Measurements from ENCODE around the gene BLOC1S5. TPM values are rescaled to one million over a fixed set of nuclear protein-coding genes. Genes with fewer than 3 reads are reported as not detected.
A peak's percentile ranks its signal among the peaks of the same experiment; 100 is the strongest.

Gene BLOC1S5
- total and polyA plus RNA-seq, 2 of the 13 experiments (the other 11 are each of a cell fraction or from before 2014, with no cell fraction given), result 10.5 to 41.5 TPM

GRCh38 chr6:7975764-7976146 lies 88.4 kb downstream of the BLOC1S5 start (continued):
- TF ChIP-seq ARID5B (CRISPR knock-in tag; IDR thresholded peaks at IDR 0.05) (peak; percentile 11; the same call in 1 of the 2 replicates), ZMYM3 (CRISPR knock-in tag; IDR thresholded peaks at IDR 0.05) (peak; percentile 26; the same call in 1 of the 2 replicates), ZNF260 (CRISPR knock-in tag; IDR thresholded peaks at IDR 0.05; ENCODE audit: borderline replicate concordance, low read depth) (no peak), SP140L (CRISPR knock-in tag; IDR thresholded peaks at IDR 0.05; ENCODE audit: borderline replicate concordance) (no peak), ZNF460 (CRISPR knock-in tag; IDR thresholded peaks at IDR 0.05; ENCODE audit: borderline replicate concordance) (no peak), ISL2 (CRISPR knock-in tag; IDR thresholded peaks at IDR 0.05) (no peak), MEIS2 (CRISPR knock-in tag; IDR thresholded peaks at IDR 0.05) (peak; percentile 15; the same call in 1 of the 2 replicates), ZNF678 (CRISPR knock-in tag; IDR thresholded peaks at IDR 0.05) (0 out of 2 replicates have a peak, but pooled peaks have one; percentile 62), ZNF572 (CRISPR knock-in tag; IDR thresholded peaks at IDR 0.05) (0 out of 2 replicates have a peak, but pooled peaks have one; percentile 38), CCDC6 (CRISPR knock-in tag; IDR thresholded peaks at IDR 0.05) (no peak), MNT (IDR thresholded peaks at IDR 0.05) (peak; percentile 58), ZNF747 (CRISPR knock-in tag; IDR thresholded peaks at IDR 0.05; ENCODE audit: borderline replicate concordance) (no peak), ARID3A (IDR thresholded peaks at IDR 0.05; ENCODE audit: low read depth, low read length) (no peak), DMTF1 (CRISPR knock-in tag; IDR thresholded peaks at IDR 0.05) (no peak), RFX3 (CRISPR knock-in tag; IDR thresholded peaks at IDR 0.05) (no peak), PREB (CRISPR knock-in tag; IDR thresholded peaks at IDR 0.05) (no peak), ZNF124 (CRISPR knock-in tag; IDR thresholded peaks at IDR 0.05) (0 out of 2 replicates have a peak, but pooled peaks have one; percentile 10)
